BJ (cell line): ENCODE data around the gene CCT3. TPM values are rescaled to one million over a fixed set of nuclear protein-coding genes. Genes with fewer than 3 reads are reported as not detected.
A peak's percentile ranks its signal among the peaks of the same experiment; 100 is the strongest.

ENCODE experiments used
- CTCF ChIA-PET: fragments of 350-600 bp; formaldehyde crosslinking; extraction: SDS; loops from one replicate; lab custom pipeline; 2021; ENCODE audit warnings: antibody characterized with exemption, inconsistent platforms; lab: Yijun Ruan, JAX
- POLR2A ChIA-PET: fragments of 300-600 bp; sonication (Branson Sonifier 250); formaldehyde crosslinking; extraction: SDS; loops from one replicate; lab custom pipeline; 2021; ENCODE audit warnings: antibody characterized with exemption; lab: Charles Lee
- DNase-seq: peaks from one replicate; pipeline ENCODE4 v3.0.0-alpha.2; 2011; ENCODE audit warnings: low read depth
- H3K27me3 ChIP-seq: 2 replicates; pipeline ENCODE4 v1.6.0; 2011; ENCODE audit warnings: low read length; ENCODE audit not compliant: control insufficient read depth, insufficient read depth
- H3K36me3 ChIP-seq: 2 replicates; pipeline ENCODE4 v1.5.1; 2011; ENCODE audit warnings: low read length; ENCODE audit not compliant: control insufficient read depth, insufficient read depth
- H3K4me3 ChIP-seq: 2 replicates; pipeline ENCODE4 v1.5.1; 2011; ENCODE audit warnings: low read depth, mild to moderate bottlenecking, control low read depth, low read length
- CTCF ChIP-seq: IDR thresholded peaks from 2 replicates; pipeline ENCODE4 v1.5.1; 2011; ENCODE audit warnings: low read depth, mild to moderate bottlenecking, control low read depth, inconsistent platforms, low read length, moderate library complexity; ENCODE audit not compliant: insufficient read depth
- polyA plus RNA-seq: library from polyadenylated mRNA; depleted of rRNA; stranded (reverse); fragments of >200 nt; gene quantifications from 2 replicates; pipeline ENCODE4 v1.2.3, GENCODE V29; 2011

The CCT3 gene
- polyA plus RNA-seq, 1 experiment: 275 TPM

- DNase-seq: no peak
- POLR2A ChIA-PET: no interaction called here
- H3K4me3 ChIP-seq: peak within 1 kb of the TSS; percentile 90
- CTCF ChIA-PET: interaction anchor here (1.4 to 1.6 kb wide), 2 partner anchors 11 to 76 kb away, joined by 3 to 7 read pairs; partner anchors contain the start of gene GLMP
- TF ChIP-seq CTCF: no peak
- H3K27me3 ChIP-seq: no peaks in the 10 kb centered on the region
- peaks cover 1% of the 10 kb centered on the region for H3K36me3 ChIP-seq
Observed at GRCh38 chr1:156284112-156284511, 54.0 kb downstream of the CCT3 start, which contains the start of gene TMEM79. Gene TMEM79 (plus strand): TSS chr1:156284325. CDS start chr1:156285227, 902 bp downstream.

GRCh38 chr1:156283521-156283920 is 54.6 kb downstream of the CCT3 start:
- POLR2A ChIA-PET: no interaction called here
- CTCF ChIA-PET: interaction anchor here (1.4 to 1.6 kb wide), 2 partner anchors 12 to 76 kb away, joined by 3 to 7 read pairs; partner anchors contain the start of gene GLMP
- H3K36me3 ChIP-seq: no peaks in the 10 kb centered on the region; the same call in none of the 2 replicates
- H3K4me3 ChIP-seq: peak overlapping the region; percentile 90
- DNase-seq: no peak
- no peak for TF ChIP-seq CTCF
- no peaks in the 10 kb centered on the region for H3K27me3 ChIP-seq

GRCh38 chr1:156282479-156283222 is 55.4 kb downstream of the CCT3 start, which contains the start of gene SMG5:
Gene SMG5 (minus strand): TSS chr1:156282825. CDS start chr1:156282680, 145 bp downstream.
- H3K27me3 ChIP-seq: no peaks in the 10 kb centered on the region
- peaks cover 2% of the 10 kb centered on the region for H3K36me3 ChIP-seq
- POLR2A ChIA-PET: interaction anchor here (0.6 to 1.2 kb wide), 3 partner anchors 20 to 70 kb away, joined by 3 to 5 read pairs (median 5); partner anchors contain the start of gene PMF1
- TF ChIP-seq CTCF: no peak
- H3K4me3 ChIP-seq: peak within 1 kb of the TSS; percentile 90
- peak; percentile 87 for DNase-seq
- CTCF ChIA-PET: interaction anchor here (0.6 to 1.6 kb wide), 8 partner anchors 9 to 183 kb away, joined by 3 to 7 read pairs (median 3); partner anchors contain the start of gene GLMP

GRCh38 chr1:156281693-156282478 is 56.2 kb downstream of the CCT3 start:
- no peak for TF ChIP-seq CTCF
- POLR2A ChIA-PET: interaction anchor here (0.6 to 1.2 kb wide), 3 partner anchors 19 to 69 kb away, joined by 3 to 5 read pairs (median 5); partner anchors contain the start of gene PMF1
- H3K4me3 ChIP-seq: peak overlapping the region; percentile 90
- no peak for DNase-seq
- CTCF ChIA-PET: interaction anchor here (0.6 to 1.8 kb wide), 7 partner anchors 8 to 182 kb away, joined by 3 to 6 read pairs (median 3); no protein-coding TSS in a partner anchor
- no peaks in the 10 kb centered on the region for H3K27me3 ChIP-seq
- H3K36me3 ChIP-seq: peaks cover 5% of the 10 kb centered on the region
